ENCODE results near the gene NPLOC4. TPM values are rescaled to one million over a fixed set of nuclear protein-coding genes. Genes with fewer than 3 reads are reported as not detected.

Gene NPLOC4
- total and polyA plus RNA-seq, 2 of the 8 experiments (the other 6 are each of a cell fraction or from before 2014, with no cell fraction given), result 70.7 to 92.7 TPM

GRCh38 chr17:81536299-81537290 lies 100.3 kb downstream of the NPLOC4 start (continued):
- TF ChIP-seq YY1 (IDR thresholded peaks at IDR 0.05; ENCODE audit: low read depth, low read length) (no peak), CEBPB (IDR thresholded peaks at IDR 0.05; ENCODE audit: low read depth, low read length) (no peak), KDM5A (IDR thresholded peaks at IDR 0.05; ENCODE audit: low read length) (no peak), ATF3 (IDR thresholded peaks at IDR 0.05; ENCODE audit: insufficient read depth, low read depth, low read length) (no peak), FOSL1 (IDR thresholded peaks at IDR 0.05; ENCODE audit: insufficient read depth, low read depth, low read length) (no peak), SP2 (IDR thresholded peaks at IDR 0.05; ENCODE audit: low read length) (no peak), TCF12 (IDR thresholded peaks at IDR 0.05; ENCODE audit: low read depth, low read length) (no peak), USF2 (IDR thresholded peaks at IDR 0.05; ENCODE audit: low read length) (no peak; the same call in 1 of the 2 replicates), BCL11A (IDR thresholded peaks at IDR 0.05; ENCODE audit: low read depth in 2 of 2, low read length in 2 of 2) (no peak), EZH2 (IDR thresholded peaks at IDR 0.05; ENCODE audit: low read depth, low read length, severe bottlenecking) (peak; percentile 55), CREB1 (IDR thresholded peaks at IDR 0.05) (peak; percentile 55; the same call in 1 of the 2 replicates), RAD21 (IDR thresholded peaks at IDR 0.05 in 1 of 2, conservative IDR thresholded peaks at IDR 0.05 in 1 of 2; ENCODE audit: low read depth in 2 of 2, low read length in 2 of 2) (no peak), ATF2 (IDR thresholded peaks at IDR 0.05; ENCODE audit: low read length) (no peak)

All from H1 (cell line).